HUES48 (cell line): ENCODE data around the gene LHFPL4.

ENCODE experiments used
- H3K27ac ChIP-seq: one replicate; pipeline ENCODE4 v1.7.0; 2013; ENCODE audit warnings: low read depth, low read length, inconsistent platforms
- H3K27me3 ChIP-seq: 2 replicates; pipeline ENCODE4 v1.6.1; 2013; ENCODE audit warnings: mild to moderate bottlenecking, low read length; ENCODE audit not compliant: control insufficient read depth, insufficient read depth
- H3K36me3 ChIP-seq: 2 replicates; pipeline ENCODE4 v1.6.1; 2013; ENCODE audit warnings: low read length; ENCODE audit not compliant: control insufficient read depth, insufficient read depth
- H3K4me1 ChIP-seq: 2 replicates; pipeline ENCODE4 v1.6.1; 2013; ENCODE audit warnings: mild to moderate bottlenecking, low read length; ENCODE audit not compliant: control insufficient read depth, insufficient read depth
- H3K4me3 ChIP-seq: 2 replicates; pipeline ENCODE4 v1.5.1; 2013; ENCODE audit warnings: mild to moderate bottlenecking, low read depth, low read length
- H3K9ac ChIP-seq: 2 replicates; pipeline ENCODE4 v1.6.1; 2013; ENCODE audit warnings: mild to moderate bottlenecking, low read depth, low read length, moderate library complexity
- H3K9me3 ChIP-seq: 2 replicates; pipeline ENCODE4 v1.6.1; 2013; ENCODE audit warnings: low read length; ENCODE audit not compliant: control insufficient read depth, insufficient read depth

The LHFPL4 gene

GRCh38 chr3:9474482-9474881 is 79.1 kb downstream of the LHFPL4 start:
- no peaks in the 10 kb centered on the region for H3K27me3 ChIP-seq

GRCh38 chr3:9473496-9474065 is 80.0 kb downstream of the LHFPL4 start:
- no peaks in the 10 kb centered on the region for H3K27me3 ChIP-seq
- peaks cover 98% of the 10 kb centered on the region for H3K36me3 ChIP-seq
- H3K4me3 ChIP-seq = no peak overlapping the region
- H3K9me3 ChIP-seq = no peaks in the 10 kb centered on the region
- H3K27ac ChIP-seq = no peak overlapping the region
- no peaks in the 10 kb centered on the region for H3K4me1 ChIP-seq
- H3K9ac ChIP-seq = no peak overlapping the region

More at GRCh38 chr3:9474482-9474881, 79.1 kb downstream of the LHFPL4 start:
- peaks cover 98% of the 10 kb centered on the region for H3K36me3 ChIP-seq
- no peak overlapping the region for H3K4me3 ChIP-seq
- H3K9me3 ChIP-seq = no peaks in the 10 kb centered on the region
- no peaks in the 10 kb centered on the region for H3K4me1 ChIP-seq
- no peak overlapping the region for H3K27ac ChIP-seq
- no peak overlapping the region for H3K9ac ChIP-seq

GRCh38 chr3:9469986-9470385 is 83.6 kb downstream of the LHFPL4 start:
- Histone ChIP-seq H3K4me3 (no peak overlapping the region), H3K9ac (no peak overlapping the region), H3K4me1 (no peaks in the 10 kb centered on the region), H3K27ac (no peak overlapping the region), H3K36me3 (peaks cover 97% of the 10 kb centered on the region), H3K27me3 (no peaks in the 10 kb centered on the region), H3K9me3 (no peaks in the 10 kb centered on the region)

- Histone ChIP-seq H3K9ac (no peak overlapping the region), H3K4me3 (no peak overlapping the region), H3K9me3 (no peaks in the 10 kb centered on the region), H3K27ac (no peak overlapping the region), H3K4me1 (no peaks in the 10 kb centered on the region), H3K36me3 (peaks cover 97% of the 10 kb centered on the region), H3K27me3 (no peaks in the 10 kb centered on the region)
Observed at GRCh38 chr3:9468460-9468859, 85.2 kb downstream of the LHFPL4 start.

- Histone ChIP-seq H3K9ac (no peak overlapping the region), H3K27ac (no peak overlapping the region), H3K36me3 (peaks cover 97% of the 10 kb centered on the region)
Observed at GRCh38 chr3:9467451-9467850, 86.2 kb downstream of the LHFPL4 start.

GRCh38 chr3:9455596-9456131 is 98.0 kb downstream of the LHFPL4 start:
- Histone ChIP-seq H3K27ac (no peak overlapping the region), H3K9me3 (no peaks in the 10 kb centered on the region), H3K27me3 (no peaks in the 10 kb centered on the region), H3K4me1 (no peaks in the 10 kb centered on the region), H3K9ac (no peak overlapping the region), H3K4me3 (no peak overlapping the region), H3K36me3 (peaks cover 95% of the 10 kb centered on the region)

More at GRCh38 chr3:9467451-9467850, 86.2 kb downstream of the LHFPL4 start:
- H3K27me3 ChIP-seq = no peaks in the 10 kb centered on the region
- no peaks in the 10 kb centered on the region for H3K4me1 ChIP-seq
- H3K4me3 ChIP-seq = no peak overlapping the region
- no peaks in the 10 kb centered on the region for H3K9me3 ChIP-seq

- no peak overlapping the region for H3K9ac ChIP-seq
- no peaks in the 10 kb centered on the region for H3K9me3 ChIP-seq
- peaks cover 95% of the 10 kb centered on the region for H3K36me3 ChIP-seq
- H3K4me3 ChIP-seq = no peak overlapping the region
- no peak overlapping the region for H3K27ac ChIP-seq
- H3K4me1 ChIP-seq = no peaks in the 10 kb centered on the region
- H3K27me3 ChIP-seq = no peaks in the 10 kb centered on the region
Observed at GRCh38 chr3:9452417-9452816, 101.2 kb downstream of the LHFPL4 start.

- Histone ChIP-seq H3K27ac (no peak overlapping the region), H3K36me3 (peaks cover 98% of the 10 kb centered on the region), H3K4me3 (no peak overlapping the region)
Observed at GRCh38 chr3:9450991-9451390, 102.6 kb downstream of the LHFPL4 start.

GRCh38 chr3:9450126-9450525 is 103.5 kb downstream of the LHFPL4 start:
- Histone ChIP-seq H3K4me3 (no peak overlapping the region), H3K9me3 (no peaks in the 10 kb centered on the region), H3K4me1 (no peaks in the 10 kb centered on the region), H3K27ac (no peak overlapping the region), H3K27me3 (no peaks in the 10 kb centered on the region), H3K9ac (no peak overlapping the region), H3K36me3 (peaks cover 96% of the 10 kb centered on the region)

More at GRCh38 chr3:9450991-9451390, 102.6 kb downstream of the LHFPL4 start:
- no peaks in the 10 kb centered on the region for H3K4me1 ChIP-seq
- H3K9me3 ChIP-seq = no peaks in the 10 kb centered on the region
- H3K9ac ChIP-seq = no peak overlapping the region
- H3K27me3 ChIP-seq = no peaks in the 10 kb centered on the region

- no peaks in the 10 kb centered on the region for H3K9me3 ChIP-seq
- H3K4me3 ChIP-seq = no peak overlapping the region
- H3K27ac ChIP-seq = no peak overlapping the region
- peaks cover 97% of the 10 kb centered on the region for H3K36me3 ChIP-seq
- H3K4me1 ChIP-seq = no peaks in the 10 kb centered on the region
- H3K9ac ChIP-seq = no peak overlapping the region
- no peaks in the 10 kb centered on the region for H3K27me3 ChIP-seq
Observed at GRCh38 chr3:9448643-9449042, 105.0 kb downstream of the LHFPL4 start.
